Measurements from ENCODE around the gene TES. TPM values are rescaled to one million over a fixed set of nuclear protein-coding genes. Genes with fewer than 3 reads are reported as not detected.

TES gene
- total RNA-seq, 1 experiment from 2014 or later: 120 TPM

GRCh38 chr7:116212869-116213268, 2.5 kb downstream of the TES start:
- Histone ChIP-seq H3K36me3 (ENCODE audit: low read depth, low read length) (no peaks in the 10 kb centered on the region; the same call in 1 of the 2 replicates), H3K27ac (ENCODE audit: low read length) (peak overlapping the region; percentile 97; the same call in 1 of the 2 replicates), H3K79me2 (ENCODE audit: low read length) (peaks cover 75% of the 10 kb centered on the region), H3K4me2 (ENCODE audit: low read length) (peak overlapping the region; percentile 94), H3K4me3 (ENCODE audit: low read length) (peak overlapping the region; percentile 93), H4K20me1 (ENCODE audit: low read length) (peaks cover 59% of the 10 kb centered on the region), H3K27me3 (ENCODE audit: low read length) (no peaks in the 10 kb centered on the region), H3K9ac (ENCODE audit: low read length) (peak overlapping the region; percentile 98), H2AFZ (ENCODE audit: low read length) (no peak overlapping the region), H3K4me1 (ENCODE audit: insufficient read depth, low read length) (peaks cover 56% of the 10 kb centered on the region), H3K9me3 (ENCODE audit: low read length) (no peaks in the 10 kb centered on the region), H3K9me2 (replicated peaks; ENCODE audit: low read length) (no peaks in the 10 kb centered on the region), H3F3A (ENCODE audit: low read length, unreplicated experiment) (peaks cover 12% of the 10 kb centered on the region)
- intact Hi-C loops (cut with micrococcal nuclease): loop anchor here (5.0 kb wide), 1 partner anchor 564 kb away; no protein-coding TSS in a partner anchor
- TF ChIP-seq CTCF (conservative IDR thresholded peaks at IDR 0.05; ENCODE audit: low read depth, low read length): no peak
- no peak for TF ChIP-seq EZH2 (IDR thresholded peaks at IDR 0.05; ENCODE audit: low read length, unreplicated experiment)
- TF ChIP-seq EZH2phosphoT487 (IDR thresholded peaks at IDR 0.05; ENCODE audit: borderline replicate concordance, low read length): no peak
- DNase-seq (peak; percentile 50), ATAC-seq (no peak)
- ChIA-PET CTCF (no interaction called here), POLR2A (ENCODE audit: unreplicated experiment) (no interaction called here)
- BruUV-seq (replicated peaks): no TSS peak

GRCh38 chr7:116213361-116214130, 3.2 kb downstream of the TES start:
- peak overlapping the region; percentile 93 for H3K4me3 ChIP-seq (ENCODE audit: low read length)

More at GRCh38 chr7:116213361-116214130, 3.2 kb downstream of the TES start:
- intact Hi-C loops (cut with micrococcal nuclease): loop anchor here (5.0 kb wide), 1 partner anchor 564 kb away; no protein-coding TSS in a partner anchor
- TF ChIP-seq EZH2 (IDR thresholded peaks at IDR 0.05; ENCODE audit: low read length, unreplicated experiment) (no peak), EZH2phosphoT487 (IDR thresholded peaks at IDR 0.05; ENCODE audit: borderline replicate concordance, low read length) (no peak), CTCF (conservative IDR thresholded peaks at IDR 0.05; ENCODE audit: low read depth, low read length) (no peak)
- H3K9me3 ChIP-seq (ENCODE audit: low read length): no peaks in the 10 kb centered on the region
- peaks cover 59% of the 10 kb centered on the region for H4K20me1 ChIP-seq (ENCODE audit: low read length)
- ChIA-PET CTCF (no interaction called here), POLR2A (ENCODE audit: unreplicated experiment) (no interaction called here)
- no TSS peak for BruUV-seq (replicated peaks)
- DNase-seq (no peak), ATAC-seq (no peak)
- no peak overlapping the region for H2AFZ ChIP-seq (ENCODE audit: low read length)
- H3K36me3 ChIP-seq (ENCODE audit: low read depth, low read length): no peaks in the 10 kb centered on the region; the same call in 1 of the 2 replicates
- peaks cover 78% of the 10 kb centered on the region for H3K79me2 ChIP-seq (ENCODE audit: low read length)
- peaks cover 12% of the 10 kb centered on the region for H3F3A ChIP-seq (ENCODE audit: low read length, unreplicated experiment)
- peak overlapping the region; percentile 94 for H3K4me2 ChIP-seq (ENCODE audit: low read length)
- H3K27ac ChIP-seq (ENCODE audit: low read length): peak overlapping the region; percentile 97; the same call in 1 of the 2 replicates
- H3K27me3 ChIP-seq (ENCODE audit: low read length): no peaks in the 10 kb centered on the region
- no peaks in the 10 kb centered on the region for H3K9me2 ChIP-seq (replicated peaks; ENCODE audit: low read length)
- peaks cover 60% of the 10 kb centered on the region for H3K4me1 ChIP-seq (ENCODE audit: insufficient read depth, low read length)
- H3K9ac ChIP-seq (ENCODE audit: low read length): peak overlapping the region; percentile 98
